Middle frontal gyrus (tissue), 1 donor: ENCODE measurements around the gene MACROD2.
"Not testable (repeated sequence)": the region's sequence is repeated elsewhere in the genome, so short reads cannot be mapped to it uniquely, and the experiment has no call there.

Experiments
- DNase-seq: peaks from one replicate; pipeline ENCODE4 v3.0.0-alpha.2; 2015; ENCODE audit warnings: low spot score; ENCODE audit errors: extremely low spot score

Gene MACROD2

GRCh38 chr20:15191082-15191723 lies 1195.9 kb downstream of the MACROD2 start:
- DNase-seq = no peak

GRCh38 chr20:15195378-15195777 lies 1200.1 kb downstream of the MACROD2 start:
- DNase-seq = no peak

GRCh38 chr20:15196547-15197255 lies 1201.4 kb downstream of the MACROD2 start:
- DNase-seq = no peak

GRCh38 chr20:15198017-15198416 lies 1202.7 kb downstream of the MACROD2 start:
- not testable (repeated sequence) for DNase-seq

GRCh38 chr20:15199698-15200097 lies 1204.4 kb downstream of the MACROD2 start:
- no peak for DNase-seq

GRCh38 chr20:15200147-15200565 lies 1204.8 kb downstream of the MACROD2 start:
- DNase-seq = no peak

GRCh38 chr20:15201602-15202001 lies 1206.3 kb downstream of the MACROD2 start:
- no peak for DNase-seq

- DNase-seq = no peak
These were observed 1208.9 kb downstream of the MACROD2 start for GRCh38 chr20:15204234-15204633.

- DNase-seq = peak; percentile 18
These were observed 1209.7 kb downstream of the MACROD2 start for GRCh38 chr20:15205028-15205427.

- no peak for DNase-seq
These were observed 1210.4 kb downstream of the MACROD2 start for GRCh38 chr20:15205719-15206118.

- no peak for DNase-seq
These were observed 1214.2 kb downstream of the MACROD2 start for GRCh38 chr20:15209537-15209936.

GRCh38 chr20:15214051-15214450 lies 1218.7 kb downstream of the MACROD2 start:
- DNase-seq = no peak

GRCh38 chr20:15220009-15220656 lies 1224.8 kb downstream of the MACROD2 start:
- DNase-seq = no peak

GRCh38 chr20:15220778-15221565 lies 1225.7 kb downstream of the MACROD2 start:
- DNase-seq = no peak

GRCh38 chr20:15222502-15223330 lies 1227.4 kb downstream of the MACROD2 start:
- DNase-seq = no peak

- DNase-seq = no peak
These were observed 1228.9 kb downstream of the MACROD2 start for GRCh38 chr20:15224199-15224598.

GRCh38 chr20:15227102-15227501 lies 1231.8 kb downstream of the MACROD2 start:
- DNase-seq = no peak

GRCh38 chr20:15232243-15232642 lies 1236.9 kb downstream of the MACROD2 start:
- DNase-seq = no peak

GRCh38 chr20:15235471-15236198 lies 1240.3 kb downstream of the MACROD2 start:
- DNase-seq = no peak

GRCh38 chr20:15236812-15237211 lies 1241.5 kb downstream of the MACROD2 start:
- no peak for DNase-seq
